G401 (cell line): ENCODE data around the gene IFIT2. TPM values are rescaled to one million over a fixed set of nuclear protein-coding genes. Genes with fewer than 3 reads are reported as not detected.
"Not testable (repeated sequence)": the region's sequence is repeated elsewhere in the genome, so short reads cannot be mapped to it uniquely, and the experiment has no call there.

Experiments used
- DNase-seq: peaks from one replicate; pipeline ENCODE4 v3.0.0-alpha.2; 2015; ENCODE audit warnings: low spot score
- in situ Hi-C: cut with HindIII; loops from 2 replicates; pipeline ENCODE4 v1.10.0; 2016; ENCODE audit warnings: low sequenced_read_pairs, mixed read lengths
- total RNA-seq: library from RNA; depleted of rRNA; stranded (reverse); fragments of >200 nt; shearing (Covaris generic); gene quantifications from 2 replicates; pipeline ENCODE4 v1.2.3, GENCODE V29; 2014

IFIT2 gene
- total RNA-seq, 1 experiment from 2014 or later: 1.1 TPM

- peak; percentile 55 for DNase-seq
- in situ Hi-C loops: no loop called here
These were observed 23.8 kb upstream of the IFIT2 start for GRCh38 chr10:89278034-89278535.

GRCh38 chr10:89278900-89279392 lies 22.9 kb upstream of the IFIT2 start:
- DNase-seq: no peak
- in situ Hi-C loops: no loop called here

GRCh38 chr10:89279421-89279869 lies 22.4 kb upstream of the IFIT2 start:
- DNase-seq: peak; percentile 55
- in situ Hi-C loops: no loop called here

- no peak for DNase-seq
- in situ Hi-C loops: no loop called here
These were observed 21.3 kb upstream of the IFIT2 start for GRCh38 chr10:89280508-89280907.

GRCh38 chr10:89281606-89282395 lies 20.0 kb upstream of the IFIT2 start:
- in situ Hi-C loops: no loop called here
- DNase-seq: no peak

- peak; percentile 90 for DNase-seq
- in situ Hi-C loops: no loop called here
These were observed 18.6 kb upstream of the IFIT2 start for GRCh38 chr10:89283025-89283935.

- in situ Hi-C loops: no loop called here
- peak; percentile 93 for DNase-seq
These were observed 17.8 kb upstream of the IFIT2 start for GRCh38 chr10:89283936-89284475.

GRCh38 chr10:89284711-89285110 lies 17.1 kb upstream of the IFIT2 start:
- DNase-seq, in situ Hi-C loops: not testable (repeated sequence)

- DNase-seq, in situ Hi-C loops: not testable (repeated sequence)
These were observed 16.5 kb upstream of the IFIT2 start for GRCh38 chr10:89285303-89285702.

- in situ Hi-C loops: no loop called here
- DNase-seq: no peak
These were observed 7.1 kb upstream of the IFIT2 start for GRCh38 chr10:89294721-89295239.

GRCh38 chr10:89295597-89295996 lies 6.2 kb upstream of the IFIT2 start:
- in situ Hi-C loops: no loop called here
- no peak for DNase-seq

GRCh38 chr10:89296220-89296648 lies 5.6 kb upstream of the IFIT2 start:
- in situ Hi-C loops: no loop called here
- no peak for DNase-seq

GRCh38 chr10:89297356-89297755 lies 4.5 kb upstream of the IFIT2 start:
- in situ Hi-C loops: no loop called here
- DNase-seq: no peak

- no peak for DNase-seq
These were observed 4.1 kb upstream of the IFIT2 start for GRCh38 chr10:89297791-89298190.

GRCh38 chr10:89299031-89299430 lies 2.8 kb upstream of the IFIT2 start:
- in situ Hi-C loops: no loop called here
- DNase-seq: no peak

More at GRCh38 chr10:89297791-89298190, 4.1 kb upstream of the IFIT2 start:
- in situ Hi-C loops: no loop called here

- DNase-seq: peak; percentile 59
These were observed 614 bp upstream of the IFIT2 start for GRCh38 chr10:89301232-89301631.

GRCh38 chr10:89302625-89303024 lies 779 bp downstream of the IFIT2 start:
- in situ Hi-C loops: no loop called here
- peak; percentile 66 for DNase-seq

More at GRCh38 chr10:89301232-89301631, 614 bp upstream of the IFIT2 start:
- in situ Hi-C loops: no loop called here

GRCh38 chr10:89303161-89303560 lies 1.3 kb downstream of the IFIT2 start:
- DNase-seq: peak; percentile 54
- in situ Hi-C loops: no loop called here

- no peak for DNase-seq
- in situ Hi-C loops: no loop called here
These were observed 2.2 kb downstream of the IFIT2 start for GRCh38 chr10:89304026-89304425.
